ENCODE measurements around the gene ALPK3.

DNA sequence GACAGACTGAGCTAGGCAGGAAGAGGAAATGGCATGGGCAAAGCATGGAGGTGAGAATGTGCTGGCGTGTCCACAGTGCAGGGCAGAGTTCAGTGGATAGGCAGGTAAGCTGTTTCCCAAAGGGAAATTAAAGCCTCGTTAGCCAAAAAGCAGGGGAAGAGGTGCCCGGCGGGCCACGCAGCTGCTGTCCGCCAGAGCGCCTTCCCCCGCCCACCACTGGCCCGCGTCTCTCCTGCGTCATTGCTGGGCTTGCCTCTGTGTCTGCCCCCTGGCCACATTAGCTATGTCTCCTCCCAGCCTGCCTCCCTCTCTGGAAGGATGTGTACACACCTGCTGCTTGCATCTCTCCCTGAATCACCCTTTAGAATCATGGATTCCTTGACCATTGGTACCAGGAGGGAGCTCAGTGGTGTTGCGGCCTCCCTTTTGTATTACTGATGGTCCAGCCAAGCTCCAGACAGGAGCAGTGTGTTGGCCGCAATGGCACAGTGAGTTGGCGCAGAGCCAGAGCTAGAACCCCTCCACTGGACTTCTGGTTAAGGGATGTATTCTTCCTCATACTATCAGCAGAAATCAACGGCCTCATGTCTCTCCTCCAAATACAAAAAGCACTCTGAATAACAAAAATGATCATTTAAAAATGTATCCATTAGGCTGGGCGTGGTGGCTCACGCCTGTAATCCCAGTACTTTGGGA lies 93.9 kb downstream of the ALPK3 start:
- no peak for TF ChIP-seq EZH2 (IDR thresholded peaks at IDR 0.05)
- TF ChIP-seq POLR2AphosphoS5 (IDR thresholded peaks at IDR 0.05; ENCODE audit: borderline replicate concordance, low read depth, low read length), result no peak
